GM13977 (cell line): ENCODE measurements around the gene NTRK1.

Experiments
- DNase-seq: peaks from one replicate; pipeline ENCODE4 v3.0.0; 2012; ENCODE audit warnings: low spot score
- in situ Hi-C: fragments of 300-500 bp; cut with MboI; formaldehyde crosslinking; loops from one replicate; pipeline ENCODE4 v1.12.0; 2022; ENCODE audit warnings: low sequenced_read_pairs, low pct_unique_long_range_greater_than_20kb, mixed read lengths, inconsistent platforms; ENCODE audit not compliant: unreplicated experiment
- TF ChIP-seq, protein P1 (sequence below): IDR thresholded peaks from 2 replicates; pipeline ENCODE4 v1.5.1; 2012; ENCODE audit warnings: mild to moderate bottlenecking, control low read depth; ENCODE audit not compliant: insufficient read depth; ENCODE audit errors: extremely low read depth, missing control alignments

The NTRK1 gene

DNA sequence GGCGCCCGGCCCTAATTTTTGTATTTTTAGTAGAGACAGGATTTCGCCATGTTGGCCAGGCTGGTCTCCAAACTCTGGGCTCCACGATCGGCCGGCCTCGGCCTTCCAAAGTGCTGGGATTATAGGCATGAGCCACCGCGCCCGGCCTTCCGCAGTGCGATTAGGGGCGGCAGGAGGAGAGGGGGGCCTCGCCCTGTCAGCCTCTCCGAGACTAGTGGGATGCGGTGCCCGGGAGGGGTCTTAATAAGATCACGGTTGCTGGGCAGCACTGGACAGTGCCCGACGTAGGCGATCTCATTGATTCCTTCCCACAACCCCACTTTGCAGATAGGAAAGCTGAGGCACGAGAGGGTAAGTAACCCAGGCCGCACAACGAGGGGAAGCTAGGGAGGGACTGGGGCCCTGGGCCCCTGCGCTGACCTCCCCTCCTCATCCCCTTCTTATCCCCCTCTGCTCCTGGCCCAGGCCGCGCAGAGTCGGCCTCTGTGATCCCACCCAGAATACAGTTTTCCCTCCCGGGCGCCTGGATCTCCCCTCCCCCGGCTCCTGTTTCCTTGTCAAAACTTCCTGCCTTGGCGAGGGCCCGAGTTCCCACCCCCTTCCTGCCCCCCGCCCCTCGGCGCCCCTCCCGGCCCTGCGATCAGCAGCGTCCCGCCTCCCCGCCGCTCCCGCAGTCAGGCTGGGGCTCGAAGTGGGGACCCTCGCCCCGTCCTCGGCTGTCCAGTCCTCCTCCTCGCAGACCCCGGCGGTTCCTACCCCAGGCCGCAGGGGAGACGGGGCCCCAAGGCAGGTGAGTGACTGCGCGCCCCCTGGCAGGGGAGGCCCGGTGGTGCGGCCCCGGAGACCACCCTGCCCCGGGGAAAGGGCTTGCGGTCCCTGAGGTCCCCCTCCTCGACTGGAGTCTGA lies 32.6 kb downstream of the NTRK1 start, which contains the start of gene PEAR1:
Gene PEAR1, plus strand, starts transcription at position 671 of the 906 bp plus-strand sequence. CDS start 10,209 bp downstream, outside the sequence.
- TF ChIP-seq, protein P1, sequence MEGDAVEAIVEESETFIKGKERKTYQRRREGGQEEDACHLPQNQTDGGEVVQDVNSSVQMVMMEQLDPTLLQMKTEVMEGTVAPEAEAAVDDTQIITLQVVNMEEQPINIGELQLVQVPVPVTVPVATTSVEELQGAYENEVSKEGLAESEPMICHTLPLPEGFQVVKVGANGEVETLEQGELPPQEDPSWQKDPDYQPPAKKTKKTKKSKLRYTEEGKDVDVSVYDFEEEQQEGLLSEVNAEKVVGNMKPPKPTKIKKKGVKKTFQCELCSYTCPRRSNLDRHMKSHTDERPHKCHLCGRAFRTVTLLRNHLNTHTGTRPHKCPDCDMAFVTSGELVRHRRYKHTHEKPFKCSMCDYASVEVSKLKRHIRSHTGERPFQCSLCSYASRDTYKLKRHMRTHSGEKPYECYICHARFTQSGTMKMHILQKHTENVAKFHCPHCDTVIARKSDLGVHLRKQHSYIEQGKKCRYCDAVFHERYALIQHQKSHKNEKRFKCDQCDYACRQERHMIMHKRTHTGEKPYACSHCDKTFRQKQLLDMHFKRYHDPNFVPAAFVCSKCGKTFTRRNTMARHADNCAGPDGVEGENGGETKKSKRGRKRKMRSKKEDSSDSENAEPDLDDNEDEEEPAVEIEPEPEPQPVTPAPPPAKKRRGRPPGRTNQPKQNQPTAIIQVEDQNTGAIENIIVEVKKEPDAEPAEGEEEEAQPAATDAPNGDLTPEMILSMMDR = no peak
- DNase-seq = no peak
- in situ Hi-C loops = no loop called here

- no peak for DNase-seq
- in situ Hi-C loops = no loop called here
- TF ChIP-seq, protein P1 = no peak
These were observed 33.3 kb downstream of the NTRK1 start for GRCh38 chr1:156894001-156894400.

GRCh38 chr1:156894711-156895454 lies 34.2 kb downstream of the NTRK1 start:
- DNase-seq = no peak
- TF ChIP-seq, protein P1 = no peak
- in situ Hi-C loops = no loop called here

DNA sequence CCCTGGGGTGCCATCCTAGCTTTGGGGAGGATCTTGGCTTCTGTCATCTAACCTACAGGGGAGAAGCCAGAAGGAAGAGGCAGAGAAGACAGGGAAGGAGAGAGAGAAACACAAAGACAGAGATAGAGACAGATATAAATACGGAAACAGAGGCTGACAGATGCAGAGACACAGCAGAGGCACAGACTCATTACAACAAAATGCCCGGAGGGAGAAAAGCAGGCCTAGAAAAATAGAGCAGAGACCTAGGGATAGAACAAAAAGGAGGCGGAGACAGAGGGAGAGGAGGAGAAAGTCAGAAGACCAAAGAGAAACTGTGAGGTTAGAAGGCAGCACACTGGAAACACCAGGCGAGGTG lies 34.8 kb downstream of the NTRK1 start:
- no peak for DNase-seq
- in situ Hi-C loops = no loop called here
- TF ChIP-seq, protein P1 = no peak

GRCh38 chr1:156895927-156896326 lies 35.3 kb downstream of the NTRK1 start:
- TF ChIP-seq, protein P1 = no peak
- in situ Hi-C loops = no loop called here
- no peak for DNase-seq

- in situ Hi-C loops = no loop called here
- no peak for DNase-seq
- TF ChIP-seq, protein P1 = no peak
These were observed 35.9 kb downstream of the NTRK1 start for GRCh38 chr1:156896490-156897033.
